Keratinocyte (primary cell): Measurements from ENCODE around the gene RGS8. TPM values are rescaled to one million over a fixed set of nuclear protein-coding genes. Genes with fewer than 3 reads are reported as not detected.

ENCODE experiments used
- DNase-seq: peaks from one replicate; pipeline ENCODE4 v3.0.0-alpha.2; 2011; ENCODE audit warnings: low read depth, missing footprints, low spot score
- FAIRE-seq: peaks from 2 replicates; lab custom pipeline; 2011; peaks lifted over from hg19 to GRCh38; lab: Jason Lieb, UNC
- H2AFZ ChIP-seq: 2 replicates; pipeline ENCODE4 v1.6.0; 2012; ENCODE audit warnings: low read length, control low read depth, inconsistent platforms; ENCODE audit not compliant: control insufficient read depth
- H3K27ac ChIP-seq: 2 replicates; pipeline ENCODE4 v1.5.1; 2011; ENCODE audit warnings: low read length; ENCODE audit not compliant: control insufficient read depth, insufficient read depth
- H3K27me3 ChIP-seq: 3 replicates; pipeline ENCODE4 v1.6.0; 2011; ENCODE audit warnings: low read length; ENCODE audit not compliant: control insufficient read depth, insufficient read depth; ENCODE audit errors: extremely low read depth
- H3K36me3 ChIP-seq, 2 experiments: 2 replicates in 1 of 2; 3 replicates in 1 of 2; pipeline ENCODE4 v1.5.1; 2011; ENCODE audit warnings: low read length in 2 of 2, mild to moderate bottlenecking in 1 of 2; ENCODE audit not compliant: control insufficient read depth in 2 of 2, insufficient read depth in 2 of 2; ENCODE audit errors: extremely low read depth in 1 of 2
- H3K4me1 ChIP-seq: 3 replicates; pipeline ENCODE4 v1.5.1; 2011; ENCODE audit warnings: low read length; ENCODE audit not compliant: control insufficient read depth, insufficient read depth; ENCODE audit errors: extremely low read depth
- H3K4me2 ChIP-seq: 3 replicates; pipeline ENCODE4 v1.6.0; 2011; ENCODE audit warnings: low read depth, low read length; ENCODE audit not compliant: control insufficient read depth, insufficient read depth; ENCODE audit errors: extremely low read depth
- H3K4me3 ChIP-seq, 3 experiments: fragments of 200-600 bp in 1 of 3; sonication (generic) in 1 of 3; 2 replicates in 2 of 3; 3 replicates in 1 of 3; pipeline ENCODE4 v1.5.1; 2011 to 2016; ENCODE audit warnings: low read length in 3 of 3, mild to moderate bottlenecking in 3 of 3, control low read depth in 2 of 3, inconsistent platforms in 1 of 3, low read depth in 1 of 3, mixed read lengths in 1 of 3, mixed run types in 1 of 3, moderate library complexity in 1 of 3; ENCODE audit not compliant: control insufficient read depth in 2 of 3, insufficient read depth in 2 of 3; ENCODE audit errors: extremely low read depth in 1 of 3
- H3K79me2 ChIP-seq: 2 replicates; pipeline ENCODE4 v1.6.0; 2012; ENCODE audit warnings: low read length; ENCODE audit not compliant: control insufficient read depth, insufficient read depth
- H3K9ac ChIP-seq: 3 replicates; pipeline ENCODE4 v1.6.0; 2011; ENCODE audit warnings: low read length; ENCODE audit not compliant: control insufficient read depth, insufficient read depth; ENCODE audit errors: extremely low read depth
- H3K9me1 ChIP-seq: 3 replicates; pipeline ENCODE4 v1.6.0; 2011; ENCODE audit warnings: low read length; ENCODE audit not compliant: control insufficient read depth, insufficient read depth; ENCODE audit errors: extremely low read depth
- H3K9me3 ChIP-seq: 2 replicates; pipeline ENCODE4 v1.5.1; 2012; ENCODE audit warnings: low read depth, low read length; ENCODE audit not compliant: control insufficient read depth
- H4K20me1 ChIP-seq: 3 replicates; pipeline ENCODE4 v1.6.0; 2011; ENCODE audit warnings: low read length; ENCODE audit not compliant: control insufficient read depth, insufficient read depth; ENCODE audit errors: extremely low read depth
- CTCF ChIP-seq, 3 experiments: IDR thresholded peaks in 1 of 3; conservative IDR thresholded peaks in 1 of 3; optimal IDR thresholded peaks in 1 of 3; 2 replicates in 2 of 3; 3 replicates in 1 of 3; pipeline versions ENCODE3 to v1.5.1; 2011; ENCODE audit warnings: low read length in 3 of 3, mild to moderate bottlenecking in 3 of 3, moderate library complexity in 2 of 3, control low read depth in 1 of 3, inconsistent platforms in 1 of 3; ENCODE audit not compliant: insufficient read depth in 2 of 3; ENCODE audit errors: extremely low read depth in 1 of 3
- EZH2 ChIP-seq: IDR thresholded peaks from one replicate; pipeline ENCODE4 v1.6.1; 2012; ENCODE audit warnings: inconsistent platforms, mild to moderate bottlenecking, low read length, moderate library complexity
- dilution Hi-C: fragments of 300-500 bp; cut with MboI; formaldehyde crosslinking; loops from one replicate; pipeline ENCODE4 v1.7.0; 2020; ENCODE audit warnings: low sequenced_read_pairs; ENCODE audit not compliant: extremely low pct_ligation_motif_present
- polyA plus RNA-seq, 5 experiments: library from polyadenylated mRNA; depleted of rRNA in 3 of 5; stranded (reverse) in 3 of 5; stranded (forward) in 1 of 5; unstranded in 1 of 5; fragments of >200 nt; gene quantifications; 1 replicate in 1 of 5; 2 replicates in 3 of 5; 3 replicates in 1 of 5; pipeline versions ENCODE4 v1.2.1 to v1.2.3, GENCODE V29; 2011 to 2012; ENCODE audit warnings: missing spikeins in 2 of 5, low read depth in 1 of 5, low replicate concordance in 1 of 5

RGS8 gene
- polyA plus RNA-seq, 1 donor (not counting 4 experiments of a cell fraction or from before 2014, with no cell fraction given): not detected

- H3K9me1 ChIP-seq: no peaks in the 10 kb centered on the region
- DNase-seq (no peak), FAIRE-seq (no peak)
- no peaks in the 10 kb centered on the region for H3K36me3 ChIP-seq
- no peak for TF ChIP-seq EZH2
- no peak for TF ChIP-seq CTCF (optimal IDR thresholded peaks at IDR 0.05 in 1 of 3, IDR thresholded peaks at IDR 0.05 in 1 of 3, conservative IDR thresholded peaks at IDR 0.05 in 1 of 3; ENCODE audit: extremely low read depth in 1 of 3, insufficient read depth in 2 of 3, low read length in 3 of 3)
- H3K79me2 ChIP-seq: no peaks in the 10 kb centered on the region
- H3K4me1 ChIP-seq: no peaks in the 10 kb centered on the region
- H3K27ac ChIP-seq: no peak overlapping the region
- no peaks in the 10 kb centered on the region for H4K20me1 ChIP-seq
- H3K4me3 ChIP-seq: no peak overlapping the region
- dilution Hi-C loops: no loop called here
- H3K9me3 ChIP-seq: no peaks in the 10 kb centered on the region
- no peak overlapping the region for H3K9ac ChIP-seq
- H2AFZ ChIP-seq: no peak overlapping the region
- peaks cover 4% of the 10 kb centered on the region for H3K27me3 ChIP-seq
- H3K4me2 ChIP-seq: no peak overlapping the region
Observed at GRCh38 chr1:182687361-182687760, 3.0 kb upstream of the RGS8 start.

- Histone ChIP-seq H3K27ac (no peak overlapping the region), H3K4me3 (no peak overlapping the region), H3K79me2 (no peaks in the 10 kb centered on the region), H3K27me3 (peaks cover 4% of the 10 kb centered on the region), H3K9me3 (no peaks in the 10 kb centered on the region), H3K4me2 (no peak overlapping the region), H3K9me1 (no peaks in the 10 kb centered on the region), H3K9ac (no peak overlapping the region), H2AFZ (no peak overlapping the region), H3K36me3 (no peaks in the 10 kb centered on the region), H4K20me1 (no peaks in the 10 kb centered on the region), H3K4me1 (no peaks in the 10 kb centered on the region)
- TF ChIP-seq CTCF (optimal IDR thresholded peaks at IDR 0.05 in 1 of 3, IDR thresholded peaks at IDR 0.05 in 1 of 3, conservative IDR thresholded peaks at IDR 0.05 in 1 of 3; ENCODE audit: extremely low read depth in 1 of 3, insufficient read depth in 2 of 3, low read length in 3 of 3): no peak
- TF ChIP-seq EZH2: no peak
- dilution Hi-C loops: no loop called here
- FAIRE-seq (no peak), DNase-seq (no peak)
Observed at GRCh38 chr1:182686446-182686845, 2.1 kb upstream of the RGS8 start.
